B cell (primary cell): ENCODE data around the gene CYP4F2. TPM values are rescaled to one million over a fixed set of nuclear protein-coding genes. Genes with fewer than 3 reads are reported as not detected.

Experiments
- ATAC-seq: fragments of 200-7000 bp; cut with Tn5 transposase; one replicate; pipeline ENCODE4 v1.10.0; 2021; ENCODE audit warnings: low read depth, mild to moderate bottlenecking, moderate number of reproducible peaks, moderate library complexity
- CTCF ChIA-PET: fragments of 350-600 bp; sonication (Branson Sonifier 250); formaldehyde crosslinking; loops from one replicate; lab custom pipeline; 2021; ENCODE audit warnings: antibody characterized with exemption, inconsistent platforms; lab: Charles Lee
- POLR2A ChIA-PET: fragments of 350-600 bp; sonication (Branson Sonifier 250); formaldehyde crosslinking; loops from one replicate; lab custom pipeline; 2021; ENCODE audit warnings: antibody characterized with exemption; lab: Charles Lee
- DNase-seq: peaks from one replicate; pipeline ENCODE4 v3.0.0; 2013
- H2AFZ ChIP-seq: 2 replicates; pipeline ENCODE4 v1.6.1; 2012; ENCODE audit warnings: mild to moderate bottlenecking, low read depth, low read length; ENCODE audit not compliant: insufficient read depth, poor library complexity, severe bottlenecking
- H3K27ac ChIP-seq, 2 donors: 1 replicate in 1 of 2; 2 replicates in 1 of 2; pipeline ENCODE4 v1.5.1; 2012 to 2013; ENCODE audit warnings: low read length in 2 of 2, mild to moderate bottlenecking in 2 of 2, moderate library complexity in 1 of 2
- H3K27me3 ChIP-seq, 4 experiments: fragments of 200-600 bp in 1 of 4; sonication (generic) in 1 of 4; replicated peaks in 1 of 4; 1 replicate in 2 of 4; 2 replicates in 2 of 4; pipeline versions ENCODE4 v1.6.1 to v1.7.0; 2013 to 2016; ENCODE audit warnings: low read length in 3 of 4, mild to moderate bottlenecking in 2 of 4, mixed read lengths in 1 of 4, moderate library complexity in 1 of 4; ENCODE audit not compliant: insufficient read depth in 4 of 4, control insufficient read depth in 3 of 4; ENCODE audit errors: control extremely low read depth in 1 of 4
- H3K36me3 ChIP-seq, 2 experiments: replicated peaks in 1 of 2; 1 replicate in 1 of 2; 2 replicates in 1 of 2; pipeline versions ENCODE4 v1.6.1 to v1.7.1; 2013; ENCODE audit warnings: low read length in 1 of 2; ENCODE audit not compliant: insufficient read depth in 2 of 2, control insufficient read depth in 1 of 2; ENCODE audit errors: control extremely low read depth in 1 of 2, extremely low read depth in 1 of 2
- H3K4me1 ChIP-seq, 2 donors: fragments of 200-600 bp in 1 of 2; sonication (generic) in 1 of 2; 1 replicate in 1 of 2; 2 replicates in 1 of 2; pipeline versions ENCODE4 v1.5.1 to v1.6.1; 2013 to 2017; ENCODE audit warnings: low read length in 2 of 2; ENCODE audit not compliant: control insufficient read depth in 2 of 2, insufficient read depth in 2 of 2
- H3K4me2 ChIP-seq: replicated peaks from 2 replicates; pipeline ENCODE3; 2012; ENCODE audit warnings: mild to moderate bottlenecking, low read depth, low read length; ENCODE audit not compliant: poor library complexity, severe bottlenecking
- H3K4me3 ChIP-seq, 5 experiments: fragments of 200-600 bp in 1 of 5; sonication (generic) in 1 of 5; 1 replicate in 3 of 5; 2 replicates in 2 of 5; pipeline versions ENCODE4 v1.5.1 to v1.7.0; 2011 to 2016; ENCODE audit warnings: low read length in 4 of 5, mild to moderate bottlenecking in 4 of 5, low read depth in 2 of 5, control low read depth in 1 of 5, moderate library complexity in 1 of 5; ENCODE audit not compliant: insufficient read depth in 1 of 5; ENCODE audit errors: control extremely low read depth in 1 of 5, extremely low read depth in 1 of 5
- H3K79me2 ChIP-seq: fragments of 200-600 bp; sonication (generic); one replicate; pipeline ENCODE4 v1.6.0; 2016; ENCODE audit warnings: low read length; ENCODE audit not compliant: control insufficient read depth, insufficient read depth
- H3K9ac ChIP-seq: fragments of 200-600 bp; sonication (generic); 2 replicates; pipeline ENCODE4 v1.6.1; 2017; ENCODE audit warnings: mild to moderate bottlenecking, low read length, moderate library complexity
- H3K9me3 ChIP-seq, 3 donors: one replicate each; pipeline versions ENCODE4 v1.6.1 to v1.7.1; 2013; ENCODE audit warnings: low read length in 2 of 3; ENCODE audit not compliant: control insufficient read depth in 2 of 3, insufficient read depth in 1 of 3; ENCODE audit errors: control extremely low read depth in 1 of 3
- H4K20me1 ChIP-seq: 2 replicates; pipeline ENCODE4 v1.6.0; 2012; ENCODE audit warnings: mild to moderate bottlenecking, low read length; ENCODE audit not compliant: insufficient read depth, control insufficient read depth, poor library complexity, severe bottlenecking
- H3K27ac Mint-ChIP-seq: one replicate; pipeline ENCODE4 v1.8.0; 2021; ENCODE audit warnings: mixed read lengths
- H3K27me3 Mint-ChIP-seq: one replicate; pipeline ENCODE4 v1.8.0; 2021; ENCODE audit warnings: mixed read lengths
- H3K4me1 Mint-ChIP-seq: one replicate; pipeline ENCODE4 v1.8.0; 2021; ENCODE audit warnings: mixed read lengths
- H3K4me3 Mint-ChIP-seq: one replicate; pipeline ENCODE4 v1.8.0; 2021; ENCODE audit warnings: mixed read lengths
- H3K9me3 Mint-ChIP-seq: one replicate; pipeline ENCODE4 v1.8.0; 2022; ENCODE audit warnings: mixed read lengths; ENCODE audit not compliant: insufficient read depth
- EZH2 ChIP-seq: IDR thresholded peaks from 2 replicates; pipeline ENCODE4 v1.6.1; 2012; ENCODE audit warnings: borderline replicate concordance, low read depth, mild to moderate bottlenecking, moderate library complexity, low read length; ENCODE audit not compliant: insufficient read depth, poor library complexity, severe bottlenecking
- WGBS: methylation state at CpG from one replicate; pipeline ENCODE4 v1.1.5; 2013; ENCODE audit warnings: missing lambda C conversion rate; ENCODE audit not compliant: insufficient coverage; 5-methylcytosine and 5-hydroxymethylcytosine counted together
- intact Hi-C: fragments of 100-400 bp; cut with micrococcal nuclease; formaldehyde crosslinking; loops from one replicate; pipeline ENCODE4 v1.10.0; 2022
- polyA plus RNA-seq: library from polyadenylated mRNA; depleted of rRNA; stranded (reverse); fragments of >200 nt; gene quantifications from 2 replicates; pipeline ENCODE4 v1.2.3, GENCODE V29; 2012
- total RNA-seq, 2 donors: library from RNA; stranded (reverse); fragments of 120-200 nt in 1 of 2; gene quantifications; 1 replicate in 1 of 2; 2 replicates in 1 of 2; pipeline versions ENCODE4 v1.2.3 to v1.2.4, GENCODE V29; 2013 to 2022
- TF ChIP-seq, protein P1 (sequence below): fragments of 200-600 bp; IDR thresholded peaks from one replicate; pipeline ENCODE4 v1.8.0; 2022; ENCODE audit warnings: antibody characterized with exemption, mild to moderate bottlenecking

Gene CYP4F2
- total and polyA plus RNA-seq, 2 donors (not counting 1 experiment from before 2014, with no cell fraction given), result not detected

DNA sequence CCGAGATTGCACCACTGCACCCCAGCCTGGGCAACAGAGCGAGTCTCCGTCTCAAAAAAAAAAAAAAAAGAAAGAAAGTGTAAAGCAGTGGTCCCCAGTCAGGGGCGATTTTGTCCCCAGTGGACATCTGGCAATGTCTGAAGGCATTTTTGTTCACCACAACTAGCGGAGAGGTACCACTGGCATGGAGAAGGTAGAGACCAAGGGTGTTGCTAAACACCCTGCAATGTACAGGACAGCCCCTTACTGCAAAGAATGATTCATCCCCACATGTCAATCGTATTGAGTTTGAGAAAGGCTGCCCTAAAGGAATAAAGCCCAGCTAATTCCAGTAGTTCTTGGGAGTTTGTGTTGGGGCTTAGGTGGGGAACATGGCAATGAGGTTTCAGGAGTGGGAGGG lies 38.7 kb downstream of the CYP4F2 start:
- TF ChIP-seq, protein P1, sequence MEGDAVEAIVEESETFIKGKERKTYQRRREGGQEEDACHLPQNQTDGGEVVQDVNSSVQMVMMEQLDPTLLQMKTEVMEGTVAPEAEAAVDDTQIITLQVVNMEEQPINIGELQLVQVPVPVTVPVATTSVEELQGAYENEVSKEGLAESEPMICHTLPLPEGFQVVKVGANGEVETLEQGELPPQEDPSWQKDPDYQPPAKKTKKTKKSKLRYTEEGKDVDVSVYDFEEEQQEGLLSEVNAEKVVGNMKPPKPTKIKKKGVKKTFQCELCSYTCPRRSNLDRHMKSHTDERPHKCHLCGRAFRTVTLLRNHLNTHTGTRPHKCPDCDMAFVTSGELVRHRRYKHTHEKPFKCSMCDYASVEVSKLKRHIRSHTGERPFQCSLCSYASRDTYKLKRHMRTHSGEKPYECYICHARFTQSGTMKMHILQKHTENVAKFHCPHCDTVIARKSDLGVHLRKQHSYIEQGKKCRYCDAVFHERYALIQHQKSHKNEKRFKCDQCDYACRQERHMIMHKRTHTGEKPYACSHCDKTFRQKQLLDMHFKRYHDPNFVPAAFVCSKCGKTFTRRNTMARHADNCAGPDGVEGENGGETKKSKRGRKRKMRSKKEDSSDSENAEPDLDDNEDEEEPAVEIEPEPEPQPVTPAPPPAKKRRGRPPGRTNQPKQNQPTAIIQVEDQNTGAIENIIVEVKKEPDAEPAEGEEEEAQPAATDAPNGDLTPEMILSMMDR, result no peak
- TF ChIP-seq EZH2, result no peak
- H3K27ac ChIP-seq, result no peak overlapping the region
- no peak for ATAC-seq
- DNase-seq, result no peak
- 75% methylated on average over 1 of the region's 6 CpGs for WGBS
- no peak overlapping the region for H3K4me3 Mint-ChIP-seq
- H3K4me2 ChIP-seq, result no peak overlapping the region
- H2AFZ ChIP-seq, result no peak overlapping the region
- peaks cover 0 to 3% (median 0%) of the 10 kb centered on the region in 4 experiments for H3K27me3 ChIP-seq
- peaks cover 12% of the 10 kb centered on the region for H3K27me3 Mint-ChIP-seq
- POLR2A ChIA-PET, result no interaction called here
- no peak overlapping the region for H3K27ac Mint-ChIP-seq
- no peak overlapping the region for H3K4me3 ChIP-seq
- H3K36me3 ChIP-seq, result no peaks in the 10 kb centered on the region
- intact Hi-C loops, result no loop called here
- no peak overlapping the region for H3K9ac ChIP-seq
- CTCF ChIA-PET, result no interaction called here
- H4K20me1 ChIP-seq, result no peaks in the 10 kb centered on the region
- no peaks in the 10 kb centered on the region for H3K9me3 ChIP-seq
- H3K4me1 ChIP-seq, result no peaks in the 10 kb centered on the region
- no peaks in the 10 kb centered on the region for H3K9me3 Mint-ChIP-seq
- no peaks in the 10 kb centered on the region for H3K79me2 ChIP-seq
- H3K4me1 Mint-ChIP-seq, result no peaks in the 10 kb centered on the region

DNA sequence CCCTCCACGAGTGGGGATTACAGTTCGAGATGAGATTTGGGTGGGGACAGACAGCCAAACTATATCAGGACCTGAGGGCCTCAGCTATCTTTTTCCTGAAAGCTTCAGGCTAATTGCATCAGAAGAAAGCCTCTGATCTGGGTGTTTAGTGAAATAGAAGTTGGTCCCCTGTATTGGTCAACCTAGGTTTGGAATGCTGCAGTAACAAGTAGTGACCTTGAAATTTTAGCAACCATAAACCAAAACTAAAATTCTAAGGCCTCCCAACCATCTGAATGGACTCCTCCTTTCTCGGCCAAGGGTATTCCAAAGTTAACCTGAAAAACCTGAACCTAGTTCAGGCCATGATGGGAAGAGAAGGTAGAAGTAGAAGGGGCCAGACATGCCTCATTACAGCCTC lies 47.5 kb downstream of the CYP4F2 start:
- H4K20me1 ChIP-seq, result no peaks in the 10 kb centered on the region
- Mint-ChIP-seq H3K9me3 (peaks cover 3% of the 10 kb centered on the region), H3K4me3 (no peak overlapping the region), H3K27ac (no peak overlapping the region), H3K4me1 (no peaks in the 10 kb centered on the region), H3K27me3 (peaks cover 31% of the 10 kb centered on the region)
- ChIA-PET CTCF (no interaction called here), POLR2A (no interaction called here)
- peaks cover 0 to 6% (median 0%) of the 10 kb centered on the region in 3 donors for H3K9me3 ChIP-seq
- peaks cover 0 to 5% (median 0%) of the 10 kb centered on the region in 4 experiments for H3K27me3 ChIP-seq
- H3K4me2 ChIP-seq, result no peak overlapping the region
- DNase-seq (no peak), ATAC-seq (no peak)
- intact Hi-C loops, result no loop called here
- H2AFZ ChIP-seq, result no peak overlapping the region
- H3K4me3 ChIP-seq, result no peak overlapping the region
- no CpG with 5 or more reads among the region's 3 CpGs for WGBS
- no peak overlapping the region for H3K27ac ChIP-seq
- H3K79me2 ChIP-seq, result no peaks in the 10 kb centered on the region
- H3K4me1 ChIP-seq, result no peaks in the 10 kb centered on the region
- no peak overlapping the region for H3K9ac ChIP-seq
- no peak for TF ChIP-seq EZH2
- TF ChIP-seq, protein P1, result no peak
- H3K36me3 ChIP-seq, result no peaks in the 10 kb centered on the region
